Ectodermal cell (in vitro differentiated cells): ENCODE data around the gene SIAE.

Experiments used
- H3K27ac ChIP-seq: 2 replicates; pipeline ENCODE4 v1.7.0; 2013; ENCODE audit warnings: mild to moderate bottlenecking, low read depth, low read length; ENCODE audit not compliant: insufficient read depth, poor library complexity, severe bottlenecking
- H3K27me3 ChIP-seq: 2 replicates; pipeline ENCODE4 v1.7.0; 2013; ENCODE audit warnings: mild to moderate bottlenecking, low read length; ENCODE audit not compliant: insufficient read depth, control insufficient read depth, poor library complexity, severe bottlenecking
- H3K36me3 ChIP-seq: one replicate; pipeline ENCODE4 v1.7.0; 2013; ENCODE audit warnings: low read length; ENCODE audit not compliant: control insufficient read depth, insufficient read depth
- H3K4me1 ChIP-seq: one replicate; pipeline ENCODE4 v1.7.0; 2013; ENCODE audit warnings: low read length; ENCODE audit not compliant: control insufficient read depth, insufficient read depth
- H3K4me3 ChIP-seq: 2 replicates; pipeline ENCODE4 v1.7.0; 2013; ENCODE audit warnings: low read depth, low read length, control low read depth; ENCODE audit not compliant: insufficient read depth
- H3K9me3 ChIP-seq: 2 replicates; pipeline ENCODE4 v1.7.0; 2013; ENCODE audit warnings: mild to moderate bottlenecking, low read length, moderate library complexity; ENCODE audit not compliant: control insufficient read depth
- WGBS, 2 experiments: methylation state at CpG; one replicate each; pipeline ENCODE4 v1.1.7; 2013; ENCODE audit warnings: missing lambda C conversion rate in 2 of 2; 5-methylcytosine and 5-hydroxymethylcytosine counted together

The SIAE gene

GRCh38 chr11:124627546-124627945 is 46.0 kb downstream of the SIAE start:
- 81 to 94% methylated on average over 4 of the region's 5 CpGs for WGBS, 2 experiments

GRCh38 chr11:124625504-124626168 is 47.9 kb downstream of the SIAE start:
- peaks cover 8% of the 10 kb centered on the region for H3K4me1 ChIP-seq
- no peak overlapping the region for H3K4me3 ChIP-seq
- H3K27me3 ChIP-seq = peaks cover 4% of the 10 kb centered on the region
- H3K9me3 ChIP-seq = no peaks in the 10 kb centered on the region
- WGBS, 2 experiments = 87 to 92% methylated on average over 3 of the region's 3 CpGs
- no peak overlapping the region for H3K27ac ChIP-seq
- H3K36me3 ChIP-seq = peaks cover 23% of the 10 kb centered on the region

More at GRCh38 chr11:124627546-124627945, 46.0 kb downstream of the SIAE start:
- no peak overlapping the region for H3K4me3 ChIP-seq
- peaks cover 40% of the 10 kb centered on the region for H3K36me3 ChIP-seq
- no peaks in the 10 kb centered on the region for H3K27me3 ChIP-seq
- H3K27ac ChIP-seq = no peak overlapping the region
- no peaks in the 10 kb centered on the region for H3K9me3 ChIP-seq
- H3K4me1 ChIP-seq = peaks cover 8% of the 10 kb centered on the region

- Histone ChIP-seq H3K27me3 (peaks cover 20% of the 10 kb centered on the region), H3K4me1 (peaks cover 8% of the 10 kb centered on the region), H3K4me3 (peak overlapping the region; percentile 95), H3K36me3 (peaks cover 21% of the 10 kb centered on the region), H3K27ac (no peak overlapping the region), H3K9me3 (no peaks in the 10 kb centered on the region)
- WGBS, 2 experiments = 75 to 86% methylated on average over 2 to 4 of the region's 4 CpGs
These were observed 49.5 kb downstream of the SIAE start for GRCh38 chr11:124623861-124624525.

- H3K27me3 ChIP-seq = peaks cover 21% of the 10 kb centered on the region
- H3K4me1 ChIP-seq = peaks cover 8% of the 10 kb centered on the region
- 0 to 1% methylated on average over 57 of the region's 57 CpGs for WGBS, 2 experiments
- H3K27ac ChIP-seq = peak within 1 kb of the TSS; percentile 81
- H3K36me3 ChIP-seq = peaks cover 17% of the 10 kb centered on the region
- H3K9me3 ChIP-seq = no peaks in the 10 kb centered on the region
- H3K4me3 ChIP-seq = peak within 1 kb of the TSS; percentile 95
These were observed 50.7 kb downstream of the SIAE start, which contains the start of gene TBRG1 for GRCh38 chr11:124622531-124623451. Gene TBRG1, plus strand, starts transcription at chr11:124622864. Its CDS starts 220 bp downstream, at chr11:124623084.

- no peak overlapping the region for H3K27ac ChIP-seq
- no peaks in the 10 kb centered on the region for H3K36me3 ChIP-seq
- no peak overlapping the region for H3K4me3 ChIP-seq
- no peaks in the 10 kb centered on the region for H3K9me3 ChIP-seq
- 92 to 93% methylated on average over 5 of the region's 5 CpGs for WGBS, 2 experiments
- H3K4me1 ChIP-seq = peaks cover 4% of the 10 kb centered on the region
- H3K27me3 ChIP-seq = peaks cover 21% of the 10 kb centered on the region
These were observed 54.7 kb downstream of the SIAE start for GRCh38 chr11:124618863-124619262.

- 83 to 86% methylated on average over 10 of the region's 10 CpGs for WGBS, 2 experiments
- H3K4me1 ChIP-seq = no peaks in the 10 kb centered on the region
These were observed 60.8 kb downstream of the SIAE start for GRCh38 chr11:124612567-124613246.

GRCh38 chr11:124612045-124612444 is 61.5 kb downstream of the SIAE start:
- 95 to 97% methylated on average over 3 of the region's 3 CpGs for WGBS, 2 experiments
- Histone ChIP-seq H3K4me1 (no peaks in the 10 kb centered on the region), H3K27ac (no peak overlapping the region), H3K4me3 (no peak overlapping the region), H3K36me3 (no peaks in the 10 kb centered on the region), H3K9me3 (no peaks in the 10 kb centered on the region), H3K27me3 (no peaks in the 10 kb centered on the region)

More at GRCh38 chr11:124612567-124613246, 60.8 kb downstream of the SIAE start:
- H3K27me3 ChIP-seq = no peaks in the 10 kb centered on the region
- no peaks in the 10 kb centered on the region for H3K36me3 ChIP-seq
- no peak overlapping the region for H3K4me3 ChIP-seq
- no peaks in the 10 kb centered on the region for H3K9me3 ChIP-seq
- H3K27ac ChIP-seq = no peak overlapping the region

- Histone ChIP-seq H3K9me3 (no peaks in the 10 kb centered on the region), H3K27me3 (no peaks in the 10 kb centered on the region), H3K27ac (no peak within 1 kb of the TSS), H3K4me1 (no peaks in the 10 kb centered on the region), H3K36me3 (no peaks in the 10 kb centered on the region), H3K4me3 (no peak within 1 kb of the TSS)
- 90 to 92% methylated on average over 5 of the region's 5 CpGs for WGBS, 2 experiments
These were observed 62.5 kb downstream of the SIAE start, which contains the start of gene PANX3 for GRCh38 chr11:124611064-124611463. Gene PANX3, plus strand, starts transcription at chr11:124611428. Its CDS starts 129 bp downstream, at chr11:124611557.

- Histone ChIP-seq H3K36me3 (no peaks in the 10 kb centered on the region), H3K4me1 (no peaks in the 10 kb centered on the region), H3K27me3 (no peaks in the 10 kb centered on the region), H3K9me3 (no peaks in the 10 kb centered on the region), H3K4me3 (no peak overlapping the region), H3K27ac (no peak overlapping the region)
- WGBS, 2 experiments = 87 to 88% methylated on average over 2 of the region's 2 CpGs
These were observed 63.2 kb downstream of the SIAE start for GRCh38 chr11:124610295-124610694.
